GM12892 (cell line): ENCODE data around the gene NAP1L5.

Experiments used
- DNase-seq: peaks from one replicate; pipeline ENCODE4 v3.0.0; 2011; ENCODE audit not compliant: insufficient read length
- FAIRE-seq: peaks from 2 replicates; lab custom pipeline; 2011; peaks lifted over from hg19 to GRCh38; lab: Jason Lieb, UNC
- POLR2A ChIP-seq: IDR thresholded peaks from 2 replicates; pipeline ENCODE4 v1.6.1; 2011; ENCODE audit warnings: low read depth, low read length, control low read depth
- POLR2AphosphoS5 ChIP-seq: IDR thresholded peaks from 2 replicates; pipeline ENCODE4 v1.6.1; 2011; ENCODE audit warnings: low read depth, low read length, control low read depth
- TAF1 ChIP-seq: IDR thresholded peaks from 2 replicates; pipeline ENCODE4 v1.6.1; 2011; ENCODE audit warnings: low read depth, mild to moderate bottlenecking, control low read depth, low read length, borderline replicate concordance

NAP1L5 gene

GRCh38 chr4:88735564-88735963 is 37.9 kb upstream of the NAP1L5 start:
- TF ChIP-seq POLR2AphosphoS5 (no peak), POLR2A (no peak), TAF1 (no peak)
- no peak for DNase-seq
- FAIRE-seq: no peak

DNA sequence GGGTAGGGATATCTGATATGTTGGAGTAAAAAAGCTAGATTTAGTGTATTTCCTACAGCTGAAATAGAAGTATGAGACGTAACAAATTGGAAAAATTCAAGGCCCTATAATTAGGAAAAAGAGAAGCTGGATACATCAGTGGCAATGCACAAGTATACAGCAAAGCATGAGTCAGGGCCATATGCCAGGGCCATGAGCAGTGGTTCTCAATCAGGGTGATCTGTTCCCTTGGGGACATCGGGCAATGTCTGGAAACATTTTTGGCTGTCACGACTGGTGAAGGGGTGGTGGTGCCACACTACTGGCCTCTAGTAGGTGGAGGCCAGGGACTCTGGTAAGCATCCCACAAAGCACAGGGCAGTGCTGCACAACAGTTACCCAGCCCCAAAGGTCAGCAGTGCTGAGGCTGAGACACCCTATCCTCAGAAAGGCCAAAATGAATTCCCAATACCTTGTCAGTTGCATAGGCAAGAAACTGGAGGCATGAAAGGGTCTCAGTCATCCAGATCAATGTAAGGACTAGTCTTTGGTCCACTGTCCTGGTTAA is 36.8 kb upstream of the NAP1L5 start:
- no peak for FAIRE-seq
- DNase-seq: no peak
- TF ChIP-seq POLR2A: no peak
- TF ChIP-seq TAF1: no peak
- TF ChIP-seq POLR2AphosphoS5: no peak

- TF ChIP-seq POLR2AphosphoS5: no peak
- no peak for TF ChIP-seq TAF1
- TF ChIP-seq POLR2A: no peak
- FAIRE-seq (no peak), DNase-seq (no peak)
These were observed 35.2 kb upstream of the NAP1L5 start for GRCh38 chr4:88732714-88733368.

- TF ChIP-seq POLR2AphosphoS5: no peak
- TF ChIP-seq TAF1: no peak
- no peak for TF ChIP-seq POLR2A
These were observed 33.8 kb upstream of the NAP1L5 start for GRCh38 chr4:88731381-88731780.

GRCh38 chr4:88730811-88731210 is 33.2 kb upstream of the NAP1L5 start:
- DNase-seq (no peak), FAIRE-seq (no peak)
- no peak for TF ChIP-seq POLR2AphosphoS5
- TF ChIP-seq POLR2A: no peak
- no peak for TF ChIP-seq TAF1

More at GRCh38 chr4:88731381-88731780, 33.8 kb upstream of the NAP1L5 start:
- DNase-seq: no peak
- FAIRE-seq: no peak

GRCh38 chr4:88729146-88729760 is 31.6 kb upstream of the NAP1L5 start:
- DNase-seq (no peak), FAIRE-seq (no peak)
- TF ChIP-seq POLR2A: no peak
- no peak for TF ChIP-seq TAF1

- no peak for DNase-seq
- no peak for FAIRE-seq
- TF ChIP-seq POLR2AphosphoS5 (no peak), TAF1 (no peak), POLR2A (no peak)
These were observed 30.5 kb upstream of the NAP1L5 start for GRCh38 chr4:88728146-88728545.

DNA sequence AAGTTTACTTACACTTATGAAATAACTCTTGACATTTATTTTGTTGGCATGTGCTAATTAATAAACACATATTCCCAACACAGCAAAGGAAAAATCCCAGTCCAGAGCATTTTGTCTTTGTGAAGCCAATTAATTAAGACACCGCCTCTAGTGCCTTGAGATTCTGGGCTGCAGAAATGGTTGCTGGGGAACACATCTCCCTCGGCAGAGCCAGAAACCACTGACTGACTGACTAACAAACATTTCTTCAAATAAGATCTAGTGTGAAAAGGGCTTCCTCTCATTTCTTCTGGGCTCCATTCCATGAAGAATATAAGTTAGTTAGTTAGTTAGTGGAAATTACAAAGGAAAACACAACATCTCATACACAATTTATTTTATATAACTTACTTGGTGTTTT is 28.4 kb upstream of the NAP1L5 start:
- TF ChIP-seq TAF1 (no peak), POLR2A (no peak), POLR2AphosphoS5 (no peak)
- DNase-seq: no peak
- no peak for FAIRE-seq

GRCh38 chr4:88725143-88725542 is 27.5 kb upstream of the NAP1L5 start:
- TF ChIP-seq POLR2AphosphoS5 (no peak), POLR2A (no peak), TAF1 (no peak)
- FAIRE-seq (peak; percentile 5), DNase-seq (no peak)

- FAIRE-seq (no peak), DNase-seq (no peak)
- TF ChIP-seq POLR2A (no peak), TAF1 (no peak), POLR2AphosphoS5 (no peak)
These were observed 26.8 kb upstream of the NAP1L5 start for GRCh38 chr4:88724406-88724805.

DNA sequence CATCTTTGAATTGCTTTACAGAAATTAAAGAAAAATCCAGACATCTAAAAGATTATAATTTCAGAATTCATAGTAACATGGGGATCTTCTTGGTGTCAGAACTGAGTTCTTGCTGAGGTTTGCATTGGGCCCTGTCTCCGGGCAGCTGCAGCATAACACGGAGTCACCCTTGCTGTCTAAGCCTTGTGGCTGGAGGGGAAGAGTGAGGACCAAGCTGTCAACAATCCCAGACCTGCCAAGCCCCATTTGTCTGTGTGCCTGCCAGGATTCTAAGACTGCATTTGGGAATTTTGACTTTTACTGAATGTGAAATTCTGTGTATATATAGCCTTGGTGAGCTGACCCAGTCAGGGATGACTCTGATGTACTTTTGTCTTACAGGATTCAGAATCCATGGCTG is 25.2 kb upstream of the NAP1L5 start:
- TF ChIP-seq TAF1: no peak
- TF ChIP-seq POLR2AphosphoS5: no peak
- TF ChIP-seq POLR2A: no peak
- DNase-seq (no peak), FAIRE-seq (no peak)
